DMS79 (cell line): Measurements from ENCODE around the gene WDR31.
A peak's percentile ranks its signal among the peaks of the same experiment; 100 is the strongest.

ENCODE experiments used
- DNase-seq: peaks from one replicate; lab custom pipeline; 2025; lab: John Stamatoyannopoulos, UW

The WDR31 gene

GRCh38 chr9:113341712-113342410 lies 1.8 kb upstream of the WDR31 start:
- DNase-seq, result no peak

GRCh38 chr9:113337714-113338113 lies 2.4 kb downstream of the WDR31 start:
- DNase-seq, result no peak

GRCh38 chr9:113331780-113332179 lies 8.3 kb downstream of the WDR31 start:
- DNase-seq, result no peak

GRCh38 chr9:113328045-113328782 lies 11.9 kb downstream of the WDR31 start:
- no peak for DNase-seq

- no peak for DNase-seq
Measured at GRCh38 chr9:113326230-113326629, 13.8 kb downstream of the WDR31 start.

- no peak for DNase-seq
Measured at GRCh38 chr9:113322671-113323070, 17.4 kb downstream of the WDR31 start.

GRCh38 chr9:113320051-113320450 lies 20.0 kb downstream of the WDR31 start:
- DNase-seq, result no peak

GRCh38 chr9:113319054-113319453 lies 21.0 kb downstream of the WDR31 start:
- DNase-seq, result no peak

- no peak for DNase-seq
Measured at GRCh38 chr9:113317777-113318176, 22.3 kb downstream of the WDR31 start.

- no peak for DNase-seq
Measured at GRCh38 chr9:113316030-113316429, 24.0 kb downstream of the WDR31 start.

- no peak for DNase-seq
Measured at GRCh38 chr9:113315231-113315630, 24.8 kb downstream of the WDR31 start.

- no peak for DNase-seq
Measured at GRCh38 chr9:113313261-113313660, 26.8 kb downstream of the WDR31 start.

- no peak for DNase-seq
Measured at GRCh38 chr9:113311961-113312360, 28.1 kb downstream of the WDR31 start.

- DNase-seq, result no peak
Measured at GRCh38 chr9:113310538-113310937, 29.5 kb downstream of the WDR31 start.

GRCh38 chr9:113309204-113309813 lies 30.8 kb downstream of the WDR31 start:
- DNase-seq, result peak; percentile 33

GRCh38 chr9:113307396-113307975 lies 32.6 kb downstream of the WDR31 start:
- DNase-seq, result no peak

- no peak for DNase-seq
Measured at GRCh38 chr9:113306566-113306965, 33.5 kb downstream of the WDR31 start.

GRCh38 chr9:113302792-113303418 lies 37.2 kb downstream of the WDR31 start, which contains the start of gene RNF183:
TSS of gene RNF183 (minus strand) at chr9:113303376. CDS start at chr9:113298184, 5,192 bp downstream.
- DNase-seq, result no peak

GRCh38 chr9:113301548-113301947 lies 38.5 kb downstream of the WDR31 start:
- no peak for DNase-seq

- peak; percentile 97 for DNase-seq
Measured at GRCh38 chr9:113299800-113300292, 40.2 kb downstream of the WDR31 start.

- peak; percentile 98 for DNase-seq
Measured at GRCh38 chr9:113298924-113299770, 40.9 kb downstream of the WDR31 start.
